Naive thymus-derived CD4-positive, alpha-beta T cell (primary cell): ENCODE results near the gene PAK4. TPM values are rescaled to one million over a fixed set of nuclear protein-coding genes. Genes with fewer than 3 reads are reported as not detected.
A peak's percentile ranks its signal among the peaks of the same experiment; 100 is the strongest.

Experiments used
- ATAC-seq: fragments of 150-1000 bp; cut with Tn5 transposase; 2 replicates; pipeline ENCODE4 v1.10.0; 2021; ENCODE audit warnings: mild to moderate bottlenecking, moderate library complexity
- CTCF ChIA-PET: fragments of 350-600 bp; sonication (Branson Sonifier 250); formaldehyde crosslinking; loops from one replicate; lab custom pipeline; 2021; ENCODE audit warnings: antibody characterized with exemption; lab: Charles Lee
- POLR2A ChIA-PET: fragments of 350-600 bp; sonication (Branson Sonifier 250); formaldehyde crosslinking; loops from one replicate; lab custom pipeline; 2021; ENCODE audit warnings: antibody characterized with exemption, inconsistent platforms; lab: Charles Lee
- DNase-seq, 9 donors: peaks; one replicate each; pipeline versions ENCODE4 v3.0.0 to v3.0.0-alpha.2; 2020 to 2022; ENCODE audit warnings: mixed read lengths in 1 of 9
- H3K27ac ChIP-seq: one replicate; pipeline ENCODE4 v1.7.0; 2013; ENCODE audit warnings: mild to moderate bottlenecking, low read depth, low read length, moderate library complexity
- H3K27me3 ChIP-seq, 2 donors: one replicate each; pipeline ENCODE4 v1.7.0; 2013; ENCODE audit warnings: low read length in 2 of 2, mild to moderate bottlenecking in 2 of 2, moderate library complexity in 2 of 2; ENCODE audit not compliant: control insufficient read depth in 2 of 2, insufficient read depth in 2 of 2
- H3K36me3 ChIP-seq, 3 experiments: 1 replicate in 2 of 3; 2 replicates in 1 of 3; pipeline ENCODE4 v1.7.0; 2013; ENCODE audit warnings: low read length in 3 of 3, mild to moderate bottlenecking in 3 of 3, moderate library complexity in 1 of 3; ENCODE audit not compliant: insufficient read depth in 3 of 3, control insufficient read depth in 2 of 3
- H3K4me1 ChIP-seq, 2 donors: one replicate each; pipeline ENCODE4 v1.7.0; 2013; ENCODE audit warnings: low read length in 2 of 2, mild to moderate bottlenecking in 2 of 2, moderate library complexity in 1 of 2; ENCODE audit not compliant: control insufficient read depth in 2 of 2, insufficient read depth in 2 of 2
- H3K4me3 ChIP-seq: 2 replicates; pipeline ENCODE4 v1.7.0; 2013; ENCODE audit warnings: mild to moderate bottlenecking, low read length
- H3K9me3 ChIP-seq, 3 experiments: 1 replicate in 2 of 3; 2 replicates in 1 of 3; pipeline ENCODE4 v1.7.0; 2013; ENCODE audit warnings: low read length in 3 of 3; ENCODE audit not compliant: control insufficient read depth in 2 of 3
- H3K27ac Mint-ChIP-seq, 9 donors: one replicate each; pipeline ENCODE4 v1.8.0; 2020 to 2022; ENCODE audit warnings: mixed read lengths in 9 of 9, mild to moderate bottlenecking in 8 of 9, moderate library complexity in 5 of 9, inconsistent platforms in 2 of 9
- H3K27me3 Mint-ChIP-seq, 5 donors: one replicate each; pipeline ENCODE4 v1.8.0; 2021 to 2022; ENCODE audit warnings: mixed read lengths in 5 of 5, mild to moderate bottlenecking in 1 of 5
- H3K36me3 Mint-ChIP-seq, 5 donors: one replicate each; pipeline ENCODE4 v1.8.0; 2020 to 2022; ENCODE audit warnings: mixed read lengths in 5 of 5, mild to moderate bottlenecking in 3 of 5, inconsistent platforms in 1 of 5
- H3K4me1 Mint-ChIP-seq, 7 donors: one replicate each; pipeline ENCODE4 v1.8.0; 2020 to 2022; ENCODE audit warnings: mixed read lengths in 7 of 7, mild to moderate bottlenecking in 3 of 7, inconsistent platforms in 1 of 7
- H3K4me3 Mint-ChIP-seq, 10 donors: one replicate each; pipeline ENCODE4 v1.8.0; 2020 to 2022; ENCODE audit warnings: mild to moderate bottlenecking in 10 of 10, mixed read lengths in 10 of 10, moderate library complexity in 6 of 10, inconsistent platforms in 2 of 10
- H3K9me3 Mint-ChIP-seq, 11 donors: one replicate each; pipeline ENCODE4 v1.8.0; 2020 to 2022; ENCODE audit warnings: mixed read lengths in 11 of 11, mild to moderate bottlenecking in 4 of 11, inconsistent platforms in 1 of 11, moderate library complexity in 1 of 11
- intact Hi-C, 2 donors: fragments of 100-400 bp; cut with micrococcal nuclease; formaldehyde crosslinking; loops; one replicate each; pipeline ENCODE4 v1.15.1; 2023
- polyA plus RNA-seq, 2 donors: library from polyadenylated mRNA; unstranded; fragments of 300-500 nt; fragmentation: Illumina TruSeq; gene quantifications; one replicate each; pipeline ENCODE4 v1.2.3, GENCODE V29; 2021
- total RNA-seq, 6 experiments: library from RNA in 5 of 6; stranded (reverse) in 5 of 6; gene quantifications; 1 replicate in 5 of 6; 2 replicates in 1 of 6; pipeline ENCODE4 v1.2.3 and lab custom pipeline; 2021 to 2026

The PAK4 gene
- total and polyA plus RNA-seq, 7 experiments from 2014 or later = 1.0 to 17.5 (median 10.4) TPM

- Histone ChIP-seq H3K27me3 (no peaks in the 10 kb centered on the region), H3K9me3 (no peaks in the 10 kb centered on the region), H3K36me3 (no peaks in the 10 kb centered on the region), H3K4me1 (no peaks in the 10 kb centered on the region), H3K4me3 (no peak overlapping the region), H3K27ac (no peak overlapping the region)
- intact Hi-C loops = no loop called here
- Mint-ChIP-seq H3K36me3 (peaks cover 0 to 4% (median 0%) of the 10 kb centered on the region in 5 donors), H3K27me3 (peaks cover 36 to 47% (median 41%) of the 10 kb centered on the region in 5 donors), H3K27ac (no peak overlapping the region), H3K4me1 (peaks cover 0 to 4% (median 0%) of the 10 kb centered on the region in 7 donors), H3K9me3 (peaks cover 0 to 4% (median 0%) of the 10 kb centered on the region in 11 donors), H3K4me3 (no peak overlapping the region)
- POLR2A ChIA-PET = no interaction called here
- no peak for DNase-seq
- CTCF ChIA-PET = no interaction called here
- ATAC-seq = no peak
Measured at GRCh38 chr19:39097721-39098120, 27.9 kb upstream of the PAK4 start.

GRCh38 chr19:39098365-39099269, 27.0 kb upstream of the PAK4 start:
- Histone ChIP-seq H3K36me3 (no peaks in the 10 kb centered on the region), H3K4me1 (no peaks in the 10 kb centered on the region), H3K4me3 (no peak overlapping the region), H3K27ac (no peak overlapping the region), H3K27me3 (no peaks in the 10 kb centered on the region), H3K9me3 (no peaks in the 10 kb centered on the region)
- no peak for DNase-seq
- Mint-ChIP-seq H3K4me3 (peak overlapping the region in 2 of 10 donors; percentile 17 to 59), H3K4me1 (peaks cover 0 to 3% (median 0%) of the 10 kb centered on the region in 7 donors), H3K36me3 (peaks cover 0 to 4% (median 0%) of the 10 kb centered on the region in 5 donors), H3K9me3 (peaks cover 0 to 4% (median 0%) of the 10 kb centered on the region in 11 donors), H3K27ac (no peak overlapping the region), H3K27me3 (peaks cover 29 to 40% (median 34%) of the 10 kb centered on the region in 5 donors)
- ATAC-seq = no peak
- intact Hi-C loops = no loop called here
- CTCF ChIA-PET = no interaction called here
- POLR2A ChIA-PET = no interaction called here

- no peaks in the 10 kb centered on the region for H3K36me3 ChIP-seq
- Mint-ChIP-seq H3K36me3 (peaks cover 0 to 4% (median 0%) of the 10 kb centered on the region in 5 donors), H3K27me3 (peaks cover 24 to 37% (median 30%) of the 10 kb centered on the region in 5 donors), H3K4me1 (peaks cover 0 to 2% (median 0%) of the 10 kb centered on the region in 7 donors), H3K9me3 (peaks cover 0 to 4% (median 0%) of the 10 kb centered on the region in 11 donors), H3K4me3 (no peak overlapping the region), H3K27ac (no peak overlapping the region)
- intact Hi-C loops = no loop called here
- H3K27ac ChIP-seq = no peak overlapping the region
- H3K4me3 ChIP-seq = no peak overlapping the region
- POLR2A ChIA-PET = no interaction called here
- CTCF ChIA-PET = no interaction called here
- ATAC-seq (no peak), DNase-seq (no peak)
- H3K9me3 ChIP-seq = no peaks in the 10 kb centered on the region
- no peaks in the 10 kb centered on the region for H3K27me3 ChIP-seq
- H3K4me1 ChIP-seq = no peaks in the 10 kb centered on the region
Measured at GRCh38 chr19:39099341-39099740, 26.2 kb upstream of the PAK4 start.

GRCh38 chr19:39100500-39101166, 25.0 kb upstream of the PAK4 start:
- no peaks in the 10 kb centered on the region for H3K9me3 ChIP-seq
- no peak overlapping the region for H3K27ac ChIP-seq
- H3K27me3 ChIP-seq = no peaks in the 10 kb centered on the region
- Mint-ChIP-seq H3K9me3 (no peaks in the 10 kb centered on the region), H3K4me3 (no peak overlapping the region), H3K36me3 (peaks cover 0 to 4% (median 0%) of the 10 kb centered on the region in 5 donors), H3K27ac (no peak overlapping the region), H3K4me1 (peaks cover 0 to 2% (median 0%) of the 10 kb centered on the region in 7 donors), H3K27me3 (peaks cover 24 to 34% (median 30%) of the 10 kb centered on the region in 5 donors)
- H3K36me3 ChIP-seq = no peaks in the 10 kb centered on the region
- DNase-seq = no peak
- H3K4me3 ChIP-seq = no peak overlapping the region
- no peaks in the 10 kb centered on the region for H3K4me1 ChIP-seq
- no peak for ATAC-seq
- POLR2A ChIA-PET = no interaction called here
- CTCF ChIA-PET = interaction anchor here (1.4 kb wide), 1 partner anchor 10 kb away, joined by 3 read pairs; no protein-coding TSS in a partner anchor
- intact Hi-C loops = no loop called here

- H3K9me3 Mint-ChIP-seq = no peaks in the 10 kb centered on the region
- Histone ChIP-seq H3K9me3 (no peaks in the 10 kb centered on the region), H3K27ac (no peak overlapping the region), H3K36me3 (no peaks in the 10 kb centered on the region), H3K27me3 (no peaks in the 10 kb centered on the region), H3K4me3 (no peak overlapping the region), H3K4me1 (no peaks in the 10 kb centered on the region)
- peaks cover 8 to 22% (median 12%) of the 10 kb centered on the region in 5 donors for H3K27me3 Mint-ChIP-seq
- no peaks in the 10 kb centered on the region for H3K36me3 Mint-ChIP-seq
- no peak for DNase-seq
- no peak for ATAC-seq
- peaks cover 0 to 2% (median 0%) of the 10 kb centered on the region in 7 donors for H3K4me1 Mint-ChIP-seq
- ChIA-PET CTCF (no interaction called here), POLR2A (no interaction called here)
- intact Hi-C loops = no loop called here
- H3K27ac Mint-ChIP-seq = no peak overlapping the region
- no peak overlapping the region for H3K4me3 Mint-ChIP-seq
Measured at GRCh38 chr19:39103151-39103550, 22.4 kb upstream of the PAK4 start.

GRCh38 chr19:39104186-39104596, 21.4 kb upstream of the PAK4 start:
- intact Hi-C loops = no loop called here
- POLR2A ChIA-PET = interaction anchor here (1.0 kb wide), 1 partner anchor 332 kb away, joined by 4 read pairs; the partner anchor contains the start of gene RPS16

More at GRCh38 chr19:39104186-39104596, 21.4 kb upstream of the PAK4 start:
- Histone ChIP-seq H3K27me3 (no peaks in the 10 kb centered on the region), H3K36me3 (no peaks in the 10 kb centered on the region), H3K4me3 (no peak overlapping the region), H3K4me1 (no peaks in the 10 kb centered on the region), H3K27ac (no peak overlapping the region), H3K9me3 (no peaks in the 10 kb centered on the region)
- DNase-seq (no peak), ATAC-seq (no peak)
- Mint-ChIP-seq H3K36me3 (no peaks in the 10 kb centered on the region), H3K27ac (no peak overlapping the region), H3K9me3 (no peaks in the 10 kb centered on the region), H3K4me1 (peaks cover 0 to 2% (median 0%) of the 10 kb centered on the region in 7 donors), H3K27me3 (peaks cover 0 to 18% (median 4%) of the 10 kb centered on the region in 5 donors), H3K4me3 (no peak overlapping the region)
- CTCF ChIA-PET = no interaction called here
